Ishikawa (cell line): ENCODE measurements around the gene PMPCB.

Source experiments
- CEBPB ChIP-seq: IDR thresholded peaks from 2 replicates; pipeline ENCODE4 v1.6.1; 2012
- CREB1 ChIP-seq: IDR thresholded peaks from 2 replicates; pipeline ENCODE4 v1.6.1; 2012; ENCODE audit warnings: low read depth
- EGR1 ChIP-seq: IDR thresholded peaks from 2 replicates; pipeline ENCODE4 v1.6.1; 2012
- EP300 ChIP-seq: IDR thresholded peaks from 2 replicates; pipeline ENCODE4 v1.6.1; 2012; ENCODE audit warnings: borderline replicate concordance
- FOXM1 ChIP-seq: IDR thresholded peaks from 2 replicates; pipeline ENCODE4 v1.6.1; 2012; ENCODE audit warnings: low read depth, borderline replicate concordance
- MAX ChIP-seq: IDR thresholded peaks from 2 replicates; pipeline ENCODE4 v1.6.1; 2012
- RAD21 ChIP-seq: IDR thresholded peaks from 2 replicates; pipeline ENCODE4 v1.6.1; 2012; ENCODE audit warnings: low read depth
- REST ChIP-seq: IDR thresholded peaks from 2 replicates; pipeline ENCODE4 v1.6.1; 2012; ENCODE audit warnings: low read depth, mild to moderate bottlenecking
- TCF12 ChIP-seq: IDR thresholded peaks from 2 replicates; pipeline ENCODE4 v1.6.1; 2012; ENCODE audit warnings: low read depth
- TEAD4 ChIP-seq: IDR thresholded peaks from 2 replicates; pipeline ENCODE4 v1.6.1; 2012
- YY1 ChIP-seq: IDR thresholded peaks from 2 replicates; pipeline ENCODE4 v1.6.1; 2012; ENCODE audit warnings: low read depth
- ZBTB7A ChIP-seq: IDR thresholded peaks from 2 replicates; pipeline ENCODE4 v1.6.1; 2012; ENCODE audit warnings: low read depth
- TF ChIP-seq, protein P1 (sequence below): IDR thresholded peaks from 2 replicates; pipeline ENCODE4 v1.6.1; 2012

DNA sequence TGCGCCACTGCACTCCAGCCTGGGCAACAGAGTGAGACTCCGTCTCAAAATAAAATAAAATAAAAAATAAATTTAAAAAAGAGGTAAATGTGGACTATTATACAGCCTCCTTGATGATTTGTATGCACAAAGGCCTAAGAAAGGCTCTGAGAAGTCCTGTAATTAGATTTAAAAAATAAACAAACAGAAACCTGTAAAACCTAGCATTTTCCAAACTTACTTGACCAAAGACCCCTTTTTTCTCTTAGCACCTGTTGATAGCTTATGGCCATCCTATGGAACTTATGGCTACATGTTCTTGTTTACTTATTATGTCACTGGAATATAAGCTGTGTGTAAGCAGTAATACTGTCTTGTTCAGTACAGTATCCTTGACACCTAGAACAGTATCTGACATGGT, 41.6 kb downstream of the PMPCB start:
- no peak for TF ChIP-seq MAX
- no peak for TF ChIP-seq EP300
- TF ChIP-seq REST = no peak
- no peak for TF ChIP-seq CEBPB
- TF ChIP-seq, protein P1, sequence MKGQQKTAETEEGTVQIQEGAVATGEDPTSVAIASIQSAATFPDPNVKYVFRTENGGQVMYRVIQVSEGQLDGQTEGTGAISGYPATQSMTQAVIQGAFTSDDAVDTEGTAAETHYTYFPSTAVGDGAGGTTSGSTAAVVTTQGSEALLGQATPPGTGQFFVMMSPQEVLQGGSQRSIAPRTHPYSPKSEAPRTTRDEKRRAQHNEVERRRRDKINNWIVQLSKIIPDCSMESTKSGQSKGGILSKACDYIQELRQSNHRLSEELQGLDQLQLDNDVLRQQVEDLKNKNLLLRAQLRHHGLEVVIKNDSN = no peak
- TF ChIP-seq RAD21 = no peak
- TF ChIP-seq YY1 = no peak
- TF ChIP-seq CREB1 = no peak
- TF ChIP-seq ZBTB7A = no peak
- no peak for TF ChIP-seq TEAD4
- TF ChIP-seq TCF12 = no peak
- TF ChIP-seq FOXM1 = no peak
- no peak for TF ChIP-seq EGR1
